ENCODE results near the gene OTOR.

DNA sequence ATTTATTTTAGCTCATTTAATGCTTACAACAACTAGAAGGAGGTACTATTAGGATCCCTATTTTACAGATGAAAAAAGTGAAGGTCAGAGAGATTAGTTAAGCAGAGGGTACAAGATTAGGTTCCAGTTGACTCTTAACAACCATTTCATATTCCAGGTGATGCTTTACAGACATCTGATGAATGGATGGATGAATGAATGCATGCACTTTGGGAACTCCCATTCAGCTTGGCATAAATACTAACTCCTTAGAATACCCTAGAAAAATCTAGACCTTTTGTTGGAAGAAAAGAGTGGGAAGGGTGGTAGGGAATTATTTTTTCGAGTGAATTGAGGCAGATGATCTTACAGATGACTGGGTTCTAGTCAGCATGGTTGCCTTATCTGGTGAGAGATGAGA is 19.1 kb upstream of the OTOR start:
- TF ChIP-seq, protein P1, sequence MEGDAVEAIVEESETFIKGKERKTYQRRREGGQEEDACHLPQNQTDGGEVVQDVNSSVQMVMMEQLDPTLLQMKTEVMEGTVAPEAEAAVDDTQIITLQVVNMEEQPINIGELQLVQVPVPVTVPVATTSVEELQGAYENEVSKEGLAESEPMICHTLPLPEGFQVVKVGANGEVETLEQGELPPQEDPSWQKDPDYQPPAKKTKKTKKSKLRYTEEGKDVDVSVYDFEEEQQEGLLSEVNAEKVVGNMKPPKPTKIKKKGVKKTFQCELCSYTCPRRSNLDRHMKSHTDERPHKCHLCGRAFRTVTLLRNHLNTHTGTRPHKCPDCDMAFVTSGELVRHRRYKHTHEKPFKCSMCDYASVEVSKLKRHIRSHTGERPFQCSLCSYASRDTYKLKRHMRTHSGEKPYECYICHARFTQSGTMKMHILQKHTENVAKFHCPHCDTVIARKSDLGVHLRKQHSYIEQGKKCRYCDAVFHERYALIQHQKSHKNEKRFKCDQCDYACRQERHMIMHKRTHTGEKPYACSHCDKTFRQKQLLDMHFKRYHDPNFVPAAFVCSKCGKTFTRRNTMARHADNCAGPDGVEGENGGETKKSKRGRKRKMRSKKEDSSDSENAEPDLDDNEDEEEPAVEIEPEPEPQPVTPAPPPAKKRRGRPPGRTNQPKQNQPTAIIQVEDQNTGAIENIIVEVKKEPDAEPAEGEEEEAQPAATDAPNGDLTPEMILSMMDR (IDR thresholded peaks at IDR 0.05) = no peak
- no peak for TF ChIP-seq ZFX (IDR thresholded peaks at IDR 0.05; ENCODE audit: borderline replicate concordance)
